ENCODE measurements around the gene HOXD12. TPM values are rescaled to one million over a fixed set of nuclear protein-coding genes. Genes with fewer than 3 reads are reported as not detected.
A peak's percentile ranks its signal among the peaks of the same experiment; 100 is the strongest.

Gene HOXD12
- polyA plus RNA-seq, 1 donor from 2014 or later, result not detected

GRCh38 chr2:176126929-176127773, 27.6 kb downstream of the HOXD12 start:
- Histone ChIP-seq H4K20me1 (ENCODE audit: insufficient read depth) (no peaks in the 10 kb centered on the region), H3K79me2 (replicated peaks; ENCODE audit: insufficient read depth, low read length) (no peaks in the 10 kb centered on the region), H3K27ac (ENCODE audit: low read length) (no peak overlapping the region), H3K4me2 (ENCODE audit: low read length) (no peak overlapping the region), H3K4me3 (ENCODE audit: low read length) (no peak overlapping the region), H3F3A (ENCODE audit: insufficient read depth, low read length, poor library complexity, severe bottlenecking) (no peaks in the 10 kb centered on the region), H3K27me3 (ENCODE audit: insufficient read depth, low read depth, low read length) (peaks cover 97% of the 10 kb centered on the region), H2AFZ (ENCODE audit: low read depth, low read length) (no peak overlapping the region), H3K36me3 (ENCODE audit: insufficient read depth, low read length) (no peaks in the 10 kb centered on the region), H3K9ac (ENCODE audit: low read length) (no peak overlapping the region), H3K9me2 (ENCODE audit: insufficient read depth, low read length) (no peaks in the 10 kb centered on the region), H3K9me3 (ENCODE audit: low read length) (no peaks in the 10 kb centered on the region)
- TF ChIP-seq SMC3 (conservative IDR thresholded peaks at IDR 0.05; ENCODE audit: poor library complexity), result peak; percentile 95
- TF ChIP-seq EP300 (conservative IDR thresholded peaks at IDR 0.05; ENCODE audit: poor library complexity, severe bottlenecking), result no peak
- peak; percentile 91 for TF ChIP-seq CTCF (IDR thresholded peaks at IDR 0.05; ENCODE audit: poor library complexity, severe bottlenecking)
- peak; percentile 90 for TF ChIP-seq RAD21 (conservative IDR thresholded peaks at IDR 0.05)

GRCh38 chr2:176127774-176128072, 28.1 kb downstream of the HOXD12 start:
- TF ChIP-seq EZH2 (IDR thresholded peaks at IDR 0.05; ENCODE audit: borderline replicate concordance, insufficient read depth, low read length, poor library complexity, severe bottlenecking) (no peak), EP300 (conservative IDR thresholded peaks at IDR 0.05; ENCODE audit: poor library complexity, severe bottlenecking) (no peak), RAD21 (conservative IDR thresholded peaks at IDR 0.05) (no peak), SMC3 (conservative IDR thresholded peaks at IDR 0.05; ENCODE audit: poor library complexity) (no peak), POLR2AphosphoS5 (IDR thresholded peaks at IDR 0.05) (peak; percentile 7)
- Histone ChIP-seq H3K27ac (ENCODE audit: low read length) (no peak overlapping the region), H3K4me3 (ENCODE audit: low read length) (no peak overlapping the region), H2AFZ (ENCODE audit: low read depth, low read length) (no peak overlapping the region), H4K20me1 (ENCODE audit: insufficient read depth) (no peaks in the 10 kb centered on the region), H3K79me2 (replicated peaks; ENCODE audit: insufficient read depth, low read length) (no peaks in the 10 kb centered on the region), H3K9me2 (ENCODE audit: insufficient read depth, low read length) (no peaks in the 10 kb centered on the region), H3K9me3 (ENCODE audit: low read length) (no peaks in the 10 kb centered on the region), H3K9ac (ENCODE audit: low read length) (no peak overlapping the region), H3F3A (ENCODE audit: insufficient read depth, low read length, poor library complexity, severe bottlenecking) (no peaks in the 10 kb centered on the region), H3K4me2 (ENCODE audit: low read length) (no peak overlapping the region), H3K27me3 (ENCODE audit: insufficient read depth, low read depth, low read length) (peaks cover 97% of the 10 kb centered on the region), H3K36me3 (ENCODE audit: insufficient read depth, low read length) (no peaks in the 10 kb centered on the region)

- no peak overlapping the region for H3K4me3 ChIP-seq (ENCODE audit: low read length)
- H3K4me2 ChIP-seq (ENCODE audit: low read length), result no peak overlapping the region
- no peak overlapping the region for H2AFZ ChIP-seq (ENCODE audit: low read depth, low read length)
- no peaks in the 10 kb centered on the region for H4K20me1 ChIP-seq (ENCODE audit: insufficient read depth)
- H3K9ac ChIP-seq (ENCODE audit: low read length), result no peak overlapping the region
- no peak for TF ChIP-seq REST (IDR thresholded peaks at IDR 0.05; ENCODE audit: borderline replicate concordance)
- TF ChIP-seq POLR2AphosphoS5 (IDR thresholded peaks at IDR 0.05), result peak; percentile 28
- no peaks in the 10 kb centered on the region for H3K9me3 ChIP-seq (ENCODE audit: low read length)
- H3F3A ChIP-seq (ENCODE audit: insufficient read depth, low read length, poor library complexity, severe bottlenecking), result no peaks in the 10 kb centered on the region
- H3K9me2 ChIP-seq (ENCODE audit: insufficient read depth, low read length), result no peaks in the 10 kb centered on the region
- no peaks in the 10 kb centered on the region for H3K79me2 ChIP-seq (replicated peaks; ENCODE audit: insufficient read depth, low read length)
- H3K36me3 ChIP-seq (ENCODE audit: insufficient read depth, low read length), result no peaks in the 10 kb centered on the region
- peaks cover 97% of the 10 kb centered on the region for H3K27me3 ChIP-seq (ENCODE audit: insufficient read depth, low read depth, low read length)
- no peak overlapping the region for H3K27ac ChIP-seq (ENCODE audit: low read length)
These were observed 28.8 kb downstream of the HOXD12 start for GRCh38 chr2:176128172-176128981.

Data from neural cell (in vitro differentiated cells).